ENCODE data around the gene COG1. TPM values are rescaled to one million over a fixed set of nuclear protein-coding genes. Genes with fewer than 3 reads are reported as not detected.

COG1 gene
- total RNA-seq, 1 experiment from 2014 or later: 23.0 TPM

Other genes starting within 250 kb of the COG1 start
- 18.1 and 20.7 TPM in 2 replicates for gene SLC39A11, start 100.4 kb upstream of the COG1 start, total RNA-seq (2014; rRNA removed; shearing (Covaris generic))
- not detected in 2 replicates for gene SSTR2, start 28.0 kb upstream of the COG1 start, total RNA-seq (2014; rRNA removed; shearing (Covaris generic))
- 0.13 TPM in 1 of 2 replicates, not detected in the other for gene CPSF4L, start 68.8 kb downstream of the COG1 start, total RNA-seq (2014; rRNA removed; shearing (Covaris generic))
- 98.2 and 109 TPM in 2 replicates for gene CDC42EP4, start 118.9 kb downstream of the COG1 start, total RNA-seq (2014; rRNA removed; shearing (Covaris generic))